ENCODE measurements around the gene GPRC5B. TPM values are rescaled to one million over a fixed set of nuclear protein-coding genes. Genes with fewer than 3 reads are reported as not detected.

GPRC5B gene
- total and polyA plus RNA-seq, 2 donors (not counting 3 experiments of a cell fraction or from before 2014, with no cell fraction given) = 42.3 TPM

GRCh38 chr16:19829844-19830692 lies 54.6 kb downstream of the GPRC5B start:
- no TSS peak for BruUV-seq (replicated peaks)
- intact Hi-C loops (cut with micrococcal nuclease) (no loop called here), dilution Hi-C loops (cut with MboI; ENCODE audit: extremely low pct_ligation_motif_present, low sequenced_read_pairs) (no loop called here)
- ChIA-PET POLR2A (no interaction called here), CTCF (interaction anchor here (1.2 kb wide), 1 partner anchor 57 kb away, joined by 3 read pairs; no protein-coding TSS in a partner anchor)
- Histone ChIP-seq H3K9ac (replicated peaks; ENCODE audit: extremely low read depth, insufficient read depth, low read length) (no peak overlapping the region), H3K9me3 (replicated peaks; ENCODE audit: control insufficient read depth, insufficient read depth, low read length) (no peaks in the 10 kb centered on the region), H3K4me2 (ENCODE audit: insufficient read depth, low read length) (no peak overlapping the region), H3K4me3 (replicated peaks in 1 of 3; ENCODE audit: insufficient read depth in 1 of 3, low read depth in 1 of 3, low read length in 3 of 3) (no peak overlapping the region), H3K27me3 (ENCODE audit: control insufficient read depth in 2 of 2, insufficient read depth in 2 of 2, low read length in 2 of 2) (no peaks in the 10 kb centered on the region), H4K20me1 (replicated peaks; ENCODE audit: control insufficient read depth, extremely low read depth, insufficient read depth, low read length) (no peaks in the 10 kb centered on the region), H2AFZ (ENCODE audit: low read depth, low read length) (no peak overlapping the region), H3K36me3 (ENCODE audit: control insufficient read depth in 2 of 2, extremely low read depth in 1 of 2, insufficient read depth in 2 of 2, low read length in 2 of 2) (no peaks in the 10 kb centered on the region), H3K9me1 (replicated peaks; ENCODE audit: control insufficient read depth, extremely low read depth, insufficient read depth, low read length) (no peaks in the 10 kb centered on the region), H3K4me1 (ENCODE audit: control insufficient read depth, extremely low read depth, insufficient read depth, low read length) (no peaks in the 10 kb centered on the region), H3K79me2 (ENCODE audit: control insufficient read depth, insufficient read depth, low read length) (no peaks in the 10 kb centered on the region), H3K27ac (ENCODE audit: insufficient read depth, low read depth, low read length) (no peak overlapping the region)
- FAIRE-seq (no peak), DNase-seq (ENCODE audit: low read depth, low spot score) (no peak)
- TF ChIP-seq MYC (IDR thresholded peaks at IDR 0.05; ENCODE audit: low read depth, low read length) (no peak), CTCF (IDR thresholded peaks at IDR 0.05; ENCODE audit: extremely low read depth in 1 of 2, insufficient read depth in 1 of 2, low read depth in 1 of 2, low read length in 2 of 2) (no peak), FOS (IDR thresholded peaks at IDR 0.05; ENCODE audit: borderline replicate concordance, insufficient read depth, low read length) (no peak), GATA2 (IDR thresholded peaks at IDR 0.05; ENCODE audit: insufficient read depth, insufficient read length, low read depth, low read length) (no peak), POLR2AphosphoS5 (IDR thresholded peaks at IDR 0.05; ENCODE audit: insufficient read depth, low read depth, low read length) (no peak), JUN (IDR thresholded peaks at IDR 0.05; ENCODE audit: borderline replicate concordance, insufficient read depth, insufficient read length, low read depth) (no peak), MAX (IDR thresholded peaks at IDR 0.05; ENCODE audit: insufficient read depth, insufficient read length) (no peak), POLR2A (IDR thresholded peaks at IDR 0.05; ENCODE audit: low read depth, low read length) (no peak)

Data from endothelial cell of umbilical vein (primary cell).